HFF-Myc (cell line): ENCODE data around the gene CXXC5.

ENCODE experiments used
- DNase-seq: peaks from one replicate; pipeline ENCODE4 v3.0.0-alpha.2; 2011; ENCODE audit warnings: low read depth; ENCODE audit errors: extremely low read depth
- H3K4me3 ChIP-seq: replicated peaks from 2 replicates; pipeline ENCODE4 v1.5.1; 2011; ENCODE audit warnings: low read depth, mild to moderate bottlenecking, control low read depth, low read length
- CTCF ChIP-seq: IDR thresholded peaks from 2 replicates; pipeline ENCODE4 v1.5.1; 2012; ENCODE audit warnings: mild to moderate bottlenecking, low read depth, low read length, control low read depth; ENCODE audit errors: missing control alignments

The CXXC5 gene

DNA sequence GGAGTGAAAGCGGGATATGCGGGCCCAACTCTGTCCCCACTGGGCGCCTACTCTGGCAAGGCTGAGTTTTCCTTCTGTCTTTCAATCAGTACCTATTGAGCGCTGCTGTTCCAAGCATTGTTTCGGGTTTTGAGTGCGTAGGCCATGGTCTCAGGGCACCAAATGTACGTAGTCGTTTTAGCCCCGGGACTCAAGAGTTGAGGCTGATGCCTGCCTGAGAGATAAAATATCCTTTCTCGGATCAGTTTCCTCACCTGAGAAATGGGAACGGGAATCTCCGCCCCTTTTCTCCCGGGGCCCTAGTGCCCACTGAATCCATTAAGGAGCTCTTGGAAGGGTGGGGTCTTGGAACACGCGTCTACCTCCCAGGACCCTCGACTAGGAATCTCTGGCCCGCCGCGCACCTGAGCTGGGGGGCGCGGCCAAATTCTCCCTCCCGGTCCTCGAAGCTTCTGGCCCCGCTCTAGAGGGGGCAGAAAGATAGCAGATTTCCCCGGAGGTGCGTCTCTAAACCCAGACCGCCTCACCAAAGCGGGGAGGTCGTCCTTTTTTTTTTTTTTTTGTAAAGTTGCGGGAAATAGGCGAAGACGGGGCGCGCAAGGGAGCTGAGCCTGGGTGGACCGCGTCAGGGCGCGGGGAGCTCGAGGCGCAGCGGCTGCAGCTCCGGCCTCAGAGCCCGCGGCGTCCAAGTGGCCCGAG is 494 bp upstream of the CXXC5 start:
- DNase-seq: no peak
- TF ChIP-seq CTCF: no peak
- peak overlapping the region; percentile 62 for H3K4me3 ChIP-seq

DNA sequence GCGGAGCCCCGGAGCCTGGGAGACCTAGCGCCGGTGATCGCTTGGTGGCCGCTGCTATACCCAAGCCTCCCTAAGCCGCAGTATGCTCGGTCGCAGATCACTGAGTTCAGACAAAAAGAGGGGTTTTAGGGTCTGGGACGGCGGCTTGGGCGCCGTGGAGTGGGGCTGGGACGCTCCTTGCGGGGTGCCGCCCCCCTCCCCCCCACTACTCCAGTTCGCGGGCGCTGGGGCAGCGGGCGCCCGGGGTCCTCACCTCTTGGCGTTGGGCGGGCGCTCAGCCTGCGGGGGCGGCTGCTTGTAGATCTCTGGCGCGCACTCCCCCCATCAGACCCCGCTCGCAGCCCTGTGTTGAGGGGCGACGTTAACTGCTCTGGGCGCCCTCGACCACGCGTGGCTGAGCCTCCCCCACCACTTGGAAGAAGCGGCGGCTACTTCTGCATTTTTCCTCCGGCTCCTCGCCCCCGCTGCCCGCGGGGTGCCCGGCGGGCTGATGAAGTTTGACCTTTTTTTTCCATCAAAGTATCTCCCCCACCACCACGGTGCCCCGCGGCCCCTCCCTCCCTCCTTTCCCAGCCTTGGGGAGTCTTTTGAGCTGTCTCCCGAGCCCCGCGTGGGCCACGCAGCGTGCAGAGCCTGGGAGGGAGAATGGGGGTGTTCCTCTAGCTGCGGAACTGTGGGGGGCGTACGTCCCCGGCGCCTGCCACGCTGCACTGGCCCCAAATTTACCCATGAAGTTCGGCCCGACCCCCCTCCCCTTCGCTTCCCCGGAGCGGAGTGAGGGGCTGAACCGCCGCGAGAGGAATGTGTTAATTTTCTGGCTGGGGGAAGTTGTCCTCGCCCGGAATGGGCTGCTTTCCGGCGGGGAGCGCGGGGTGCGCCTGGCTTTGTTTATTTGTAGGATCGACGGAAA is 1.2 kb downstream of the CXXC5 start:
- peak overlapping the region; percentile 62 for H3K4me3 ChIP-seq
- no peak for DNase-seq
- no peak for TF ChIP-seq CTCF

GRCh38 chr5:139650031-139650688 is 2.0 kb downstream of the CXXC5 start:
- no peak for TF ChIP-seq CTCF
- peak overlapping the region; percentile 62 for H3K4me3 ChIP-seq
- DNase-seq: no peak

GRCh38 chr5:139650689-139651042 is 2.5 kb downstream of the CXXC5 start:
- peak overlapping the region; percentile 62 for H3K4me3 ChIP-seq
- DNase-seq: no peak
- TF ChIP-seq CTCF: no peak

DNA sequence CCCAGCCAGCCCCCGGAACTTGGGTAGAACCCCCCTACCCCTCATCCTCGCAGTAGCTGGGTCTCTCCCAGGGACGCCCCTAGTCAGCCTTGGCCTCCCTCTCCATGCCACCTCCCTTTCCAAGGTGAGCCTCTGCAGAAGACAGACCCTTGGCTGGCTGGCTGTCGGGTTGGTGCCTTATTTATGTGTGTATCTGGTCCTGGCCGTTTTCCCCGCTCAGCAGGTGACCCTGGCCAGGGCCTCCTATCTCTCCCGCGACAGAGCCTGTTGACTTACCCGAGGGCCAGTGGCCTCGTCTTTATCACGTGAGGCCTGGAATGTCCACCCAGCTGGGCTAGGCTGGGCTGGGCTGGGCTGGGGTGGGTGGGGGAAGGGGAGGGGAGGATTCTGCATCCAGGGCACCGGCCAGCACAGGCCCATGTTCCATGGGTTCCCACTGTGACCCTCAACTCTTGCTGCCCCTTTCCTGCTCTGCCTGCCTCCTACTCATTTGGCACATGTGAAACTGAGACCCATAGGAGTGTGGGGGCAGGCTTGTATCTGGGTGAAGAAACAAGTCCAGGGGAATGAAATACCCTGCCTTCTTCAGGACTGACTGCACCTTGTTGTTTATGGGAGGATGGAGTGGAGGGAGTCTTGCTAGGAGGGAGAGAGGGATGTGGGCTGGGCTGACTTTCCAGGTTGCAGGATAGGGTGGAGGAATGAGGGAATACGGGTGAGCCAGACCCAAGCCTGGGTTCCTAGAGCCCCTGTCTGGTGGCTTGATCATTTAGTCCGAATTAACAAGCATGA is 3.1 kb downstream of the CXXC5 start:
- no peak for DNase-seq
- peak overlapping the region; percentile 62 for H3K4me3 ChIP-seq

More for the DNA sequence above, 3.1 kb downstream of the CXXC5 start:
- TF ChIP-seq CTCF: no peak
